H9 (cell line): ENCODE measurements around the gene NCEH1. TPM values are rescaled to one million over a fixed set of nuclear protein-coding genes. Genes with fewer than 3 reads are reported as not detected.

Experiments
- DNase-seq: peaks from one replicate; pipeline ENCODE4 v3.0.0-alpha.2; 2017
- H2AFZ ChIP-seq: one replicate; pipeline ENCODE4 v1.6.1; 2013; ENCODE audit warnings: mild to moderate bottlenecking, low read length, control low read depth, moderate library complexity
- H2AK5ac ChIP-seq: 2 replicates; pipeline ENCODE4 v1.6.1; 2013; ENCODE audit warnings: low read length, control low read depth, mixed read lengths; ENCODE audit not compliant: insufficient read length
- H2BK120ac ChIP-seq: one replicate; pipeline ENCODE4 v1.6.1; 2013; ENCODE audit warnings: low read depth, mild to moderate bottlenecking, low read length, control low read depth, inconsistent platforms; ENCODE audit not compliant: poor library complexity, severe bottlenecking
- H2BK12ac ChIP-seq: 2 replicates; pipeline ENCODE4 v1.6.1; 2013; ENCODE audit warnings: low read length, control low read depth, mixed read lengths, low read depth; ENCODE audit not compliant: insufficient read length
- H2BK15ac ChIP-seq: 2 replicates; pipeline ENCODE4 v1.6.1; 2013; ENCODE audit warnings: low read depth, low read length, control low read depth
- H2BK20ac ChIP-seq: one replicate; pipeline ENCODE4 v1.6.1; 2013; ENCODE audit warnings: low read depth, mild to moderate bottlenecking, low read length, control low read depth, inconsistent platforms; ENCODE audit not compliant: poor library complexity, severe bottlenecking
- H2BK5ac ChIP-seq: 2 replicates; pipeline ENCODE4 v1.6.1; 2013; ENCODE audit warnings: low read length, control low read depth, mixed read lengths; ENCODE audit not compliant: insufficient read length
- H3K14ac ChIP-seq: 2 replicates; pipeline ENCODE4 v1.6.1; 2013; ENCODE audit warnings: low read length, control low read depth; ENCODE audit not compliant: insufficient read depth
- H3K18ac ChIP-seq: 2 replicates; pipeline ENCODE4 v1.6.1; 2013; ENCODE audit warnings: low read depth, mild to moderate bottlenecking, mixed read lengths, low read length, control low read depth; ENCODE audit not compliant: insufficient read length
- H3K23ac ChIP-seq: 2 replicates; pipeline ENCODE4 v1.6.1; 2013; ENCODE audit warnings: low read length, control low read depth, mixed read lengths, low read depth; ENCODE audit not compliant: insufficient read length
- H3K23me2 ChIP-seq: 2 replicates; pipeline ENCODE4 v1.6.1; 2013; ENCODE audit warnings: low read depth, mild to moderate bottlenecking, mixed read lengths, low read length, control low read depth; ENCODE audit not compliant: insufficient read length, poor library complexity, severe bottlenecking
- H3K27ac ChIP-seq: 2 replicates; pipeline ENCODE4 v1.5.1; 2013; ENCODE audit warnings: low read length, control low read depth, mixed read lengths, low read depth; ENCODE audit not compliant: insufficient read length
- H3K27me3 ChIP-seq: 2 replicates; pipeline ENCODE4 v1.6.1; 2013; ENCODE audit warnings: low read length, control low read depth, inconsistent platforms; ENCODE audit not compliant: insufficient read depth
- H3K4ac ChIP-seq: 2 replicates; pipeline ENCODE4 v1.6.1; 2013; ENCODE audit warnings: low read depth, mild to moderate bottlenecking, control low read depth, inconsistent platforms, low read length, moderate library complexity
- H3K4me1 ChIP-seq: 2 replicates; pipeline ENCODE4 v1.6.1; 2013; ENCODE audit warnings: low read length, control low read depth, inconsistent platforms; ENCODE audit not compliant: insufficient read depth
- H3K4me2 ChIP-seq: 2 replicates; pipeline ENCODE4 v1.6.1; 2013; ENCODE audit warnings: low read length, control low read depth, mixed read lengths; ENCODE audit not compliant: insufficient read length, insufficient read depth
- H3K56ac ChIP-seq: 2 replicates; pipeline ENCODE4 v1.6.1; 2013; ENCODE audit warnings: low read depth, mild to moderate bottlenecking, mixed read lengths, low read length, control low read depth; ENCODE audit not compliant: insufficient read length
- H3K79me1 ChIP-seq: 2 replicates; pipeline ENCODE4 v1.6.1; 2013; ENCODE audit warnings: low read depth, mild to moderate bottlenecking, moderate library complexity, low read length, control low read depth, inconsistent platforms; ENCODE audit not compliant: insufficient read depth, poor library complexity, severe bottlenecking
- H3K79me2 ChIP-seq: 2 replicates; pipeline ENCODE4 v1.6.1; 2013; ENCODE audit warnings: low read length, control low read depth, inconsistent platforms; ENCODE audit not compliant: insufficient read depth
- H3K9ac ChIP-seq: 2 replicates; pipeline ENCODE4 v1.6.1; 2013; ENCODE audit warnings: low read length, control low read depth, mixed read lengths; ENCODE audit not compliant: insufficient read length; ENCODE audit errors: extremely low read depth
- H3K9me3 ChIP-seq: one replicate; pipeline ENCODE4 v1.6.1; 2013; ENCODE audit warnings: low read depth, low read length, inconsistent platforms; ENCODE audit not compliant: control insufficient read depth
- H3T11ph ChIP-seq: one replicate; pipeline ENCODE4 v1.6.1; 2013; ENCODE audit warnings: mild to moderate bottlenecking, low read length, control low read depth, inconsistent platforms
- H4K20me1 ChIP-seq: one replicate; pipeline ENCODE4 v1.6.1; 2013; ENCODE audit not compliant: control insufficient read depth, insufficient read length, insufficient read depth
- H4K5ac ChIP-seq: 2 replicates; pipeline ENCODE4 v1.6.1; 2013; ENCODE audit warnings: low read depth, mild to moderate bottlenecking, mixed read lengths, low read length, control low read depth; ENCODE audit not compliant: insufficient read length
- H4K8ac ChIP-seq: replicated peaks from 2 replicates; pipeline ENCODE4 v1.6.1; 2013; ENCODE audit warnings: low read length, control low read depth, mixed read lengths, low read depth; ENCODE audit not compliant: insufficient read length
- H4K91ac ChIP-seq: 2 replicates; pipeline ENCODE4 v1.6.1; 2013; ENCODE audit warnings: low read depth, mild to moderate bottlenecking, moderate library complexity, mixed read lengths, low read length, control low read depth; ENCODE audit not compliant: insufficient read length
- H3K27ac Mint-ChIP-seq, 3 experiments: 2 replicates in 2 of 3; 3 replicates in 1 of 3; pipeline ENCODE4 v1.8.0; 2020 to 2021; ENCODE audit warnings: mixed read lengths in 3 of 3, mild to moderate bottlenecking in 1 of 3, moderate library complexity in 1 of 3
- H3K27me3 Mint-ChIP-seq: 2 replicates; pipeline ENCODE4 v1.8.0; 2021; ENCODE audit warnings: low read depth, mild to moderate bottlenecking, moderate library complexity, mixed read lengths
- H3K36me3 Mint-ChIP-seq, 3 experiments: 2 replicates in 2 of 3; 3 replicates in 1 of 3; pipeline ENCODE4 v1.8.0; 2020 to 2021; ENCODE audit warnings: low read depth in 3 of 3, mixed read lengths in 3 of 3; ENCODE audit not compliant: insufficient read depth in 1 of 3
- H3K4me1 Mint-ChIP-seq, 2 experiments: 2 replicates each; pipeline ENCODE4 v1.8.0; 2020; ENCODE audit warnings: mixed read lengths in 2 of 2
- H3K4me3 Mint-ChIP-seq, 2 experiments: 2 replicates in 1 of 2; 3 replicates in 1 of 2; pipeline ENCODE4 v1.8.0; 2020 to 2021; ENCODE audit warnings: mild to moderate bottlenecking in 2 of 2, mixed read lengths in 2 of 2, moderate library complexity in 1 of 2
- H3K9me3 Mint-ChIP-seq, 2 experiments: 2 replicates in 1 of 2; 3 replicates in 1 of 2; pipeline ENCODE4 v1.8.0; 2020; ENCODE audit warnings: mild to moderate bottlenecking in 2 of 2, mixed read lengths in 2 of 2, moderate library complexity in 1 of 2
- WGBS: extraction: QIAGEN DNeasy Blood & Tissue Kit; methylation state at CpG from one replicate; pipeline ENCODE4 v1.1.7; 2013; ENCODE audit warnings: missing lambda C conversion rate, low lambda C conversion rate, mixed read lengths; ENCODE audit not compliant: insufficient read length; ENCODE audit errors: extremely low coverage; 5-methylcytosine and 5-hydroxymethylcytosine counted together
- total RNA-seq: library from RNA; stranded (reverse); gene quantifications from 2 replicates; pipeline ENCODE4 v1.2.1, GENCODE V29; 2021
- TF ChIP-seq, protein P1 (sequence below): fragments of 200-600 bp; sonication (generic); conservative IDR thresholded peaks from 3 replicates; pipeline ENCODE4 v1.8.0; 2021; ENCODE audit warnings: antibody characterized with exemption, mild to moderate bottlenecking

The NCEH1 gene
- total RNA-seq, 1 experiment from 2014 or later: 2.3 TPM

DNA sequence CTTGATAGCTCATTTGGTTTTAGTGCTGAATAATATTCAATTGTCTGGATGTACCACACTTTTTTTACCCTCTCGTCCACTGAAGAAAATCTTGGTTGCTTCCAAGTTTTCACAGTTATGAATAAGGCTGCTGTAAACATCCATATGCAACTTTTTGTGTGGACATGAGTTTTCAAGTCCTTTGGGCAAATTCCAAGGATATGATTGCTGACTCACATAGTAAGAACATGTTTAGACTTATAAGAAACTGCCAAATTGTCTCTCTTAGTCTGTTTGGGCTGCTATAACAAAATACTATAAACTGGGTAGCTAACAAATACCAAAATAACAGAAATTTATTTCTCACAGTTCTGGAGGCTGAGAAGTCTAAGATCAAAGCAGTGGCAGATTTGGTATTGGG is 128.2 kb downstream of the NCEH1 start:
- no peak overlapping the region for H3K18ac ChIP-seq
- no peak overlapping the region for H3K56ac ChIP-seq
- no peak for DNase-seq
- H3T11ph ChIP-seq: no peak overlapping the region
- H2AFZ ChIP-seq: no peak overlapping the region
- H4K20me1 ChIP-seq: no peaks in the 10 kb centered on the region
- H4K91ac ChIP-seq: no peak overlapping the region
- no peak overlapping the region for H3K14ac ChIP-seq
- H3K9me3 Mint-ChIP-seq: no peaks in the 10 kb centered on the region
- H3K23ac ChIP-seq: no peak overlapping the region
- H3K27ac Mint-ChIP-seq: no peak overlapping the region
- no peaks in the 10 kb centered on the region for H3K36me3 Mint-ChIP-seq
- WGBS: no CpG with 5 or more reads among the region's 1 CpG
- H3K4me3 Mint-ChIP-seq: no peak overlapping the region
- no peaks in the 10 kb centered on the region for H3K27me3 Mint-ChIP-seq
- no peak overlapping the region for H2BK20ac ChIP-seq
- no peak overlapping the region for H3K4ac ChIP-seq
- H3K4me2 ChIP-seq: no peak overlapping the region
- H4K5ac ChIP-seq: no peak overlapping the region
- no peak overlapping the region for H2BK5ac ChIP-seq
- no peaks in the 10 kb centered on the region for H3K79me2 ChIP-seq
- no peak overlapping the region for H4K8ac ChIP-seq
- H3K27ac ChIP-seq: no peak overlapping the region
- TF ChIP-seq, protein P1, sequence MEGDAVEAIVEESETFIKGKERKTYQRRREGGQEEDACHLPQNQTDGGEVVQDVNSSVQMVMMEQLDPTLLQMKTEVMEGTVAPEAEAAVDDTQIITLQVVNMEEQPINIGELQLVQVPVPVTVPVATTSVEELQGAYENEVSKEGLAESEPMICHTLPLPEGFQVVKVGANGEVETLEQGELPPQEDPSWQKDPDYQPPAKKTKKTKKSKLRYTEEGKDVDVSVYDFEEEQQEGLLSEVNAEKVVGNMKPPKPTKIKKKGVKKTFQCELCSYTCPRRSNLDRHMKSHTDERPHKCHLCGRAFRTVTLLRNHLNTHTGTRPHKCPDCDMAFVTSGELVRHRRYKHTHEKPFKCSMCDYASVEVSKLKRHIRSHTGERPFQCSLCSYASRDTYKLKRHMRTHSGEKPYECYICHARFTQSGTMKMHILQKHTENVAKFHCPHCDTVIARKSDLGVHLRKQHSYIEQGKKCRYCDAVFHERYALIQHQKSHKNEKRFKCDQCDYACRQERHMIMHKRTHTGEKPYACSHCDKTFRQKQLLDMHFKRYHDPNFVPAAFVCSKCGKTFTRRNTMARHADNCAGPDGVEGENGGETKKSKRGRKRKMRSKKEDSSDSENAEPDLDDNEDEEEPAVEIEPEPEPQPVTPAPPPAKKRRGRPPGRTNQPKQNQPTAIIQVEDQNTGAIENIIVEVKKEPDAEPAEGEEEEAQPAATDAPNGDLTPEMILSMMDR: no peak
- no peaks in the 10 kb centered on the region for H3K23me2 ChIP-seq
- H3K79me1 ChIP-seq: no peaks in the 10 kb centered on the region
- H3K27me3 ChIP-seq: no peaks in the 10 kb centered on the region
- H2BK120ac ChIP-seq: no peak overlapping the region
- no peak overlapping the region for H2BK12ac ChIP-seq
- H3K9ac ChIP-seq: no peak overlapping the region
- H3K4me1 ChIP-seq: no peaks in the 10 kb centered on the region
- no peak overlapping the region for H2AK5ac ChIP-seq
- H2BK15ac ChIP-seq: no peak overlapping the region
- no peaks in the 10 kb centered on the region for H3K9me3 ChIP-seq
- no peaks in the 10 kb centered on the region for H3K4me1 Mint-ChIP-seq
